Measurements from ENCODE around the gene UBE2G1.

GRCh38 chr17:4368341-4368740 is 1.9 kb upstream of the UBE2G1 start:
- no peak for TF ChIP-seq ZNF232 (CRISPR knock-in tag; IDR thresholded peaks at IDR 0.05)
- TF ChIP-seq SMAD3 (CRISPR knock-in tag; conservative IDR thresholded peaks at IDR 0.05), result no peak
- TF ChIP-seq DLX4 (CRISPR knock-in tag; IDR thresholded peaks at IDR 0.05), result no peak
- TF ChIP-seq CHD2 (IDR thresholded peaks at IDR 0.05; ENCODE audit: low read depth, low read length), result no peak
- TF ChIP-seq ZNF274 (IDR thresholded peaks at IDR 0.05; ENCODE audit: borderline replicate concordance, low read depth, low read length), result no peak
- no peak for TF ChIP-seq CTCF (IDR thresholded peaks at IDR 0.05 in 2 of 3, conservative IDR thresholded peaks at IDR 0.05 in 1 of 3; ENCODE audit: insufficient read depth in 2 of 3, low read depth in 1 of 3, low read length in 3 of 3)
- TF ChIP-seq FOXJ3 (CRISPR knock-in tag; IDR thresholded peaks at IDR 0.05), result no peak
- no peak for TF ChIP-seq CEBPB (tag; IDR thresholded peaks at IDR 0.05)
- TF ChIP-seq ZNF224 (CRISPR knock-in tag; IDR thresholded peaks at IDR 0.05), result no peak
- TF ChIP-seq USF2 (CRISPR knock-in tag; IDR thresholded peaks at IDR 0.05), result no peak
- TF ChIP-seq SIRT6 (IDR thresholded peaks at IDR 0.05; ENCODE audit: low read depth, low read length), result no peak
- no peak for TF ChIP-seq MYC (IDR thresholded peaks at IDR 0.05; ENCODE audit: low read depth, low read length)
- TF ChIP-seq MYC (CRISPR knock-in tag; IDR thresholded peaks at IDR 0.05; ENCODE audit: borderline replicate concordance, low read depth), result no peak
- no peak for TF ChIP-seq SETDB1 (IDR thresholded peaks at IDR 0.05; ENCODE audit: low read length)

All from K562 (cell line).